Stimulated activated naive CD4-positive, alpha-beta T cell treated with Interleukin-2 at 50 U/mL for 16 hours (primary cell): ENCODE measurements around the gene PTPN4.
"Not testable (repeated sequence)": the region's sequence is repeated elsewhere in the genome, so short reads cannot be mapped to it uniquely, and the experiment has no call there.

Experiments used
- DNase-seq: peaks from one replicate; lab custom pipeline; 2025; lab: John Stamatoyannopoulos, UW

Gene PTPN4

DNA sequence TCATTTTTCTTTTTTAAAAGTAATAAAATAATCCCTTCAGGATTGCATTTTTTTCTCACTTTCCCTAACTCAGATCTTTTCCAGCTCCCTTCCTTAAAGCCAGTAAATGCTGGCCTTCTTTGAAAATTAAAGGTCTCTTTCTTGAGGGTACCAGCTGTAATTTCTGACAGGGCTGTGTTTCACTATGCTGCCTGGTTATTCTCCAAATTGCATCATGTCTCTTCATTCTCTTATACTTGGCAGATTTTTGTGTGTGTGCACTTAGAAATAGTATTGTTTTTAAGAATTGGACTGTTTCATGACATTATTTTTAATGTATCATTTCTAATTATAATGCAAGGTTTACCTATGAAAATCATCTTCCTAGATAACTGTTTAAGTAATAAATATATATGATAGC is 181.1 kb downstream of the PTPN4 start:
- no peak for DNase-seq

DNA sequence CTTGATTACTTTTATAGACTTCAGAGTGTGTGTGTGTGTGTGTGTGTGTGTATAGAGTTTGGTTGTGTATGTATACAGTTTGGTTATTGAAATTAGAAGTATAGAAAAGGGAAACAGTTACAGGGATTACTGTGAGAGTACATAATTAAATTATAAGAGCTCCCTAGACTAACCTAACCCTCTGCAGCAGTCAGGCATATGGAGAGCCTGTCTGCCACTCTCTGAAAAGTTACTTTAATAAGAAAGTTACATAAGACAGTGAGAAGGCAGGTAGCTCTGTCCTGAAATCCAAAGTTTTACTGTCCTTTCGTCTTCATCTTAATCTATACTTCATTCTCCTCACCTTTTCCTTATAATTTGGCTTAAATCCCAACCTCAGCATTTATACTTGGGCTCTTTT is 181.7 kb downstream of the PTPN4 start:
- DNase-seq, result no peak

DNA sequence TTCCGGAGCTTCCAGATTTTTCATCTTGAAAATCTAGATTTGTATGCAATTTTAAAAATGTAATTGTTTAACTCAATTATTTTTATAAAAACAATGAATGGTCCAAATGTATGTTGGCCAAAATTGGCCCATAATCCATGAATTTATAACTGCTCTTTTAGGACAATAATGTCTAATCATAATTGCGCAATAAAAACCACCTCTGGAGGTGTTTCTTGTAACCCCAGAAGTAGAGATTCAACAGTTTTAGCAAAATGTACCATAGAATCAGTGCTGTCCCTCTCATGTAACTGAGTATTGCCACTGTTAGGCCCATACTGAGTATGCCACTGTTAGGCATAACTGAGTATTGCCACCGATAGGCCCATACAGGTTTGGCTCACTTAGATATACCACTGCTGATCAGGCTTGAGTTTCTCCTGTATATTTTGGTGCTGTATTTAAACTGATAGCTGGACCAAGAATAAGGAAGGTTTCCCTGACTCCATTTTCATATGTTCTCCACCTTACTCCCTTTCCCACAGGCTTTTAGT is 182.3 kb downstream of the PTPN4 start:
- no peak for DNase-seq

DNA sequence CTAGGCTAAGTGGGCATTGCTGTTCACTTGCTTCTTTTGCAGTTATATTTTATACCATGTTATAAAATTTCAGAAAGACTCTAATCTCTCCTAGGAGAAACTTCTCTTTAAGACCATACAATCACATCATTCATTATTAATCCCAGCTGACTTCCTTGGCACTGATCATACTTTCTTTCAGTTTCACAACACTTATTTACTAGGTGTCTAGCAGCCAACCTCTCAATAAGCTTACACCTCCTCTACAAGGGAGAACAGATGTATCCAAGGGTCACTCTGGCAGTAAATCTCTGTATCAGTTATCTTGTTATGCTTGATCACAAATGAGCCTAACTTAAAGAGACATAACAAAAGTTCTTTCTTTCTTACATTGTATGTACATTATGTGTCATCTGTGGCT is 183.3 kb downstream of the PTPN4 start:
- no peak for DNase-seq

DNA sequence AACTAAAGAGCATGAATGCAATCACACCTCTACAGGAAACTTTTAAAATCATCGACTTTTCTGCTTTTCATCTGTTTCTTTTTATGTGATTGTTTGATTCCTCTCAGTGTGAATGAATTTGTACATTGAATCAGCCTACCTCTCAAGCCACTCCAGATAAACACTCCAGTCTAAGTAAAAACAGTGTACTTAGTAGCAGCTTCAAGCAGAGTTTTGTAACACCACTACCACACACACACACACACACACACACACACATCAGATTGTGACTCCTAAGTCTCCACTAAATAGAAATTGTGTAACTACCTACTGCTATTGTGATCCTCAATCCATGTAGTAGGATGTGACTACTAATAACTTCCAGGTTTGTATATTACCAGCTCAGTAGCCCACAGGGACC is 187.8 kb downstream of the PTPN4 start:
- no peak for DNase-seq

DNA sequence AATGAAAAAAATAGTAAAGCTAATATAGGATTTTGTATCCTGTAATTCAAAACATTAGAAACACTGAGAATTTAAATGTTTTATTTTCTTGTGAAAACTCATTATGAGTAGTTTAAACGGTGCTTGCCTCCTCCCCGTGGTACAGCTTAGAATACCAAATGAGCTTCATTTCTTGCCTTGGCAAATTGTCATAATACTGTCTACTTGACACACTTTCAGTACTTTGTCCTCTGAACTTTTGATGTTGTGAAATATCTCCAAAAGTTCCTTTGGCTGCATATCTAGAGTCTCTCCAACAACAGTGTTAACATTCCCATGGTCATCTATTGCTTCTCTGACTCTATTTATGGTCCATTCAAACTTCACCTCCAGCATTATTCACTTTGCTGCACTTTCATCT is 191.2 kb downstream of the PTPN4 start:
- no peak for DNase-seq

DNA sequence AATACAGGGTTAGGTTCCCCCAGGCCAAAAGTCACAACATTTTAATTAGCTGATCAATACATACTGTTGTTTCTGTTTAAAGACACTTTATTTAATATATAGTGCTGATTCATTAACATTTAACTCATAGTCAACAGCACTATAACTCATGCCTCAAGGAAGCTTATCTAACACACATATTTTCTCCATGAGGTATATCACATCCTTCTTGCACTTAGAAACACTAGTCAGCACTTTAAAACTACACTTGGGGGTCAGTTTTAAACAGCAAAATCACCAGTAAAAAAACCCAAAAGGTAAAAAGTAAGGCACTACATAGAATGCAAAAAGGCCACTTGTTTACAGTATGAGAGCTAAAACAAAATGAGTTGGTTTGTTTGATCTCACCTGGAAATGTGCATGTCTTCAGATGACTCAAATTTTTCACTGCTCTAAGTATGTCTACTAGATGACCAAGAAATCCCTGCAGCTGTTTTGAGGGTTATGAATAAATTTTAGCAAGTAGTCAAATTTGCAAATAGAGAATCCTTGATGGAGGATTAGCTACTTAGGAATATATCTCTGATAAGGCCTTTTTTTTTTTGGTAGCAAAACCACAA is 199.0 kb downstream of the PTPN4 start:
- no peak for DNase-seq

DNA sequence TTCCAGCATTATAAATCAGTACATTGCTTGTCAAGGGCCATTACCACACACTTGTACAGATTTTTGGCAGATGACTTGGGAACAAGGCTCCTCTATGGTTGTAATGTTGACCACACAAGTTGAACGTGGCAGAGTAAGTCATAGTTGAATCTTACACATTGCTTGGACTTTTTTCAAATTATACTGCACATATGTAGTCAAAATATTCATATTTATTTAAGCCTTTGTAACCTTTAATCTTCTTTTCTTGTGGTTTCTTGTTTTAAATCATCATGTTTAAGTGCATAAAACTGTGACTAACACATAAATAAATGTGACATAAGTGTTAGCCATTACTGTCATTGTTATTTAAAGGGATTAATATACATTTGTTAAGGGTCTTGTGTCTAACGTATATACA is 201.1 kb downstream of the PTPN4 start:
- no peak for DNase-seq

DNA sequence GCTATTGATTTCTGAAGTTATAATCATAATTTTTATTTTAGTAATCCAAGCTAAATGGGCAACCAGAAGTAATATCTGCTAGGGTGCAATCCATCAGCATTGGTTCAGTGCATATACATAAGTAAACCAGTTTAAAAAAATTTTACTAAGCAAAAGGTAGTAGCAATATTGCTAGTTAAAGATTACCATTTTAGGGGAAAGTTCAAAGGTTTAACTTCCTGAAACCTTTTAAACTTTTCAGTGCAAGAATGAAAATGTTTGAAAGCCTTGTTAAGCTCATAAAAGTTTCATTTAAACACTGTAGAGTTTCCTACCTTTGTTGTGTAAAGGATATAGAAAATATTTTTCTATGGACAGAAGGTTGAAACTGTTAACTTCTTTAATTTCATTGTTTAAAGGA is 222.2 kb downstream of the PTPN4 start:
- DNase-seq, result no peak

DNA sequence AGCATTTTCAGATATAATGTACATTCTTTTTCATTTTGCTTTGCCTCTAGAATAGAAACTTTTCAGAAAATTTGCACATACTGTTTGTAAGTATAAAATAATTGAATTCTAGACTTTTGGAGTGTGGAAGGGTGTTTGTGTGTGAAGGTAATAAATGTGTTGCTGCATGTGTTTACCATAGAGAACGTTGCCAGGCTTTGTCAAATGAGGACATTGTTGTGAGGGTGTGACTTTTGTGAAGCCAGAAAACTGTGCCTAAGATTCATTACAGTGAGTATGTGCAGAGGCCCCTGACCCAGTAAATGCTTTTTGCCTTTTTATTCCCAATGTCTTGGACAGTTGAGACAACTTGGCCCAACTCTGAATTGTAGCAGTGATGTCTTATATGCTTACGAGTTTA is 222.8 kb downstream of the PTPN4 start:
- DNase-seq, result no peak

DNA sequence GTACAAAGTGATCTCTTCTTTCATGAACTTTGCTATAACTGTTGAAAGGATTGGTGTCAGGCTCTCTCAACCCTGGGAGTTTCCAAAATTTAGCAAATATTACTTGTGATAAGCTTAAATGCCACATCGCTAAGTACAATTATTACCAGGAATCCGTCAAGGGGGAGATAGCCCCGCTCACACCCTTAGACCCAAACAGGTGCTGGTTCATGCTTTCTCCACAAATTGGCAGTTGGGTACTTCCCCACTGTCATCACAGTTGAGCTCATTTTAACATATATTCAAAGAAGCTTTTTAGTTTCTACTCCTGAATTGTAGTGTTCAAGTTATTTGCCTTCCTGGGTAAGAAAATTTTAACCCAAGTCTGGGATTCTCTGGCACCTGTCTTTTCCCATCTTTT is 223.4 kb downstream of the PTPN4 start:
- no peak for DNase-seq

DNA sequence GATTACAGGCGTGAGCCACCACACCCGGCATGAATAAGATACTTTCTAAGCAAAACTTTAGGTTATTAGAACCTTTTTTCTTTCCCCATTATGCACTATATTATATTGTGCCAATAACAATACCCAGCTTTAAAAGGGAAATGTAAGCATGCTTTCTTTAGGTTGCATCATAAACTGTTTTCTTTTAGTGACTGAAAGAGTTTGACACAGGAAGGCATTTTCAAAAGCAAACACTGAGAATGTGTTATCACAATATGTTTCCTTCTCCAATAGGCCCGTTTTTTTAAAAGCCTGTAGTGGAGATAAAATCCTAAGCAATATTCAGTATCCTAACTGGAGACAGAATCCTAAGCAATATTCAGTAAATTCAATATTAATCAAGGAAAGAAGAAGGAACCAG is 236.4 kb downstream of the PTPN4 start:
- no peak for DNase-seq

DNA sequence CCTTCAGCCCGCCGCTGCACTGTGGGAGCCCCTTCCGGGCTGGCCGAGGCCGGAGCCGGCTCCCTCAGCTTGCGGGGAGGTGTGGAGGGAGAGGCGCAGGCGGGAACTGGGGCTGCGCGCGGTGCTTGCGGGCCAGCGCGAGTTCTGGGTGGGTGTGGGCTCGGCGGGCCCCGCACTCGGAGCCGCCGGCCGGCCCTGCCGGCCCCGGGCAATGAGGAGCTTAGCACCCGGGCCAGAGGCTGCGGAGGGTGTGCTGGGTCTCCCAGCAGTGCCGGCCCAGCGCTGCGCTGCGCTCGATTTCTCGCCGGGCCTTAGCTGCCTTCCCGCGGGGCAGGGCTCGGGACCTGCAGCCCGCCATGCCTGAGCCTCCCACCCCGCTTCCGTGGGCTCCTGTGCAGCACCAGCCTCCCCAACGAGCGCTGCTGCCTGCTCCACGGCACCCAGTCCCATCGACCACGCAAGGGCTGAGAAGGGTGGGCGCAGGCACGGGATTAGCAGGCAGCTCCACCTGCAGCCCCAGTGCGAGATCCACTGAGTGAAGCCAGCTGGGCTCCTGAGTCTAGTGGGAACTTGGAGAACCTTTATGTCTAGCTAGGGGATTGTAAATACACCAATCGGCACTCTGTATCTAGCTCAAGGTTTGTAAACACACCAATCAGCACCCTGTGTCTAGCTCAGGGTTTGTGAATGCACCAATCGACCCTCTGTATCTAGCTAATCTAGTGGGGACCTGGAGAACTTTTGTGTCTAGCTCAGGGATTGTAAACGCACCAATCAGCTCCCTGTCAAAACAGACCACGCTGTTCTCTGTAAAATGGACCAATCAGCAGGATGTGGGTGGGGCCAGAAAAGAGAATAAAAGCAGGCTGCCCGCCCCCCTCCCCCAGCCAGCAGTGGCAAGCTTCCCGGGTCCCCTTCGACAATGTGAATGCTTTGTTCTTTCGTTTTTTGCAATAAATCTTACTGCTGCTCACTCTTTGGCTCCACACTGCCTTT is 237.5 kb downstream of the PTPN4 start:
- DNase-seq, result not testable (repeated sequence)

DNA sequence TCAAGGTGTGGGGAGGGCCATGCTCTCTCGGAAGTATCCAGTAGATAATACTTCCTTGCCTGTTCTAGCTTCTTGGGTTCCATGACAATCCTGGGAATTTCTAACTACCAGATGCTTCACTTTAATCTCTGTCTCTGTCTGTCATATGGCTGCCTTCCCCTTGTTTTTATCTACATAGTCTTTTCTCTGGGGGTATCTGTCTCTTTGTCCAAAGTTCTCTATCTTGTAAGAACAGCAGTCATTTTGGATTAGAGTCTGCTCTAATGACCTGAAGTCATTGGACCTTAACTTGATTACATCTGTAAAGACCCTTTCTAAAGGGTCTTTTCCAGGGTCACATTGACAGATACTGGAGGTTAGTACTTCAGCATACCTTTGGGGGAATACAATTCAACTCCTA is 241.7 kb downstream of the PTPN4 start:
- DNase-seq, result no peak

DNA sequence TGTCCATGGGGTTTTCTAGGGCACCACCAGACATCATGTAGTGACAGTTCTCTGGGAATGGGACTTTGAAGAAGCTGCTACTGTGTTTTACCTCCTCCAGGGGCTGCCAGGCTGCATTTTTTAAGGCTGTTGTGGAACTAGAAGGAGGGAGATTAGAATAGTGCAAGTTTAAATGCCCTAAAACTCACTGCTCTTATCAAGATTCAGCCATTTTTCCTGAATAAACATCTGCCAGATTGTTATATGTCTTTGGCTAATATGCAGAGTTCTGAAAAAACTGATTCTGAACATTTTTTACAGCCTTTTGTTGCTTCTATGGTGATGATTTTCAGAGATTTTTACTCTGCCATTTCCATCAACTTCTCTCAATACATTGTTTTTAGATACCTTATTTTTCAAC is 244.5 kb downstream of the PTPN4 start:
- DNase-seq, result no peak

DNA sequence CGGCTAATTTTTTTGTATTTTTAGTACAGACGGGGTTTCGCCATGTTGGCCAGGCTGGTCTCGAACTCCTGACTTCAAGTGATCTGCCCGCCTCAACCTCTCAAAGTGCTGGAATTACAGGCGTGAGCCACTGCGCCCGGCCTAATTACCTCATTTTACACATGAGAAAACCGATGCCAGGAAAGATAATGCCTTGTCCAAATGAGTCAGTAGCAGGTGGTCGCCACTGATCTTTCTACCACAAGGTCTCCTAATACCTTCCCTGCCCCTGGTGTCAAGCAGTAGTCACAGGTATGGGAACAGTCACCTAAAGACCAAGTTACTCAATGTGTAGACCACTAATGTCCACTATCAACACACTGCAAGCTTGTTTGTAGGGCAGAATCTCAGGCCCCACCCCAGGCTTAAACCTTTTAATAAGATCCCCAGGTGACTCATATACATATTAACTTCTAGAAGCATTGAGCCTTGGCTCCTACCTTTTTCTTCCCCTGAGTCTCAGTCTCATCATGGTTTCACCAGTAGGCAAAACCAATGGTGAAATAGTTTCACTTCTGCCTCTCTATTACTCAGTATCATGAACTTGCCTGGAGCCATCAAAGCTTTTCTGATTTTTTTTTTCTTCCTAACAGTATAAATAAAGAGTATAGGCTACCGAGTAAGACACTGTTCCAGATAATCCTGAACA is 246.3 kb downstream of the PTPN4 start:
- no peak for DNase-seq

DNA sequence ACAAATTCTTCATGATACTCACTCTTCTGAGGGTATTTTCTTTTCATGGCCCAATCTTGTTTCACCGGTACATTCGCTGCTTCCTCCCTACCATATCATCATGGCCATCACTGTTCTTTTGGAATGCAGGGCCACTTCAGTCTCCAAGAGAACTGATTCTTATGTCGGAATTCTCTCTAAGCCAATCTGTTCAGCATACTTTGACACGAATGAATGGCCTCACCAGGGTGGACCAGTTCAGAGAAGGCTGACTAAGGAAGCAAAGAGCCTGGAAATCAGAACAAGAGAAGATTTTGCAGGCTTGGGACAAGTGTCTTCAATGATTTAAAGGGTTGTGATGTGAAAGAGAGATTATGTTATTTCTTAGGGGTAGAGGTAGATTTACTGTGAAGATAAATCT is 248.1 kb downstream of the PTPN4 start:
- DNase-seq, result no peak

DNA sequence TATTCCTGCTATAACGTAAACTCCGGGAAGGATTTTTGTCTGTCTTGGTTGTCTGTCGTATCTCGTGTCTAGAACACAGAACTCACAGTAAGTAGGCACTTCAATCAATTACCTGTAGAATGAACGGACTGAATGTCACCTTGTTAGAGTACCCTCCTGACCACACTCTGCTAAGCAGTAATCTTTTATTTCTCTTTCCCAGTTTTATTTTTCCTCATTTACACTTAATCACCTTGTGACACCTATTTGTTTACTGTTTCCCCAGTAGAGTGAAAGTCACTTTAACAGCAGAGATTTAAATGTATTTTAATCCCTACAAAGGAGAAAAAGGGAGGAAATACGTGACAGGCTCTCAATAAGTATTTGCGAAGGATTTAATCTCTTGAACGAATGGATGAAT is 252.6 kb downstream of the PTPN4 start:
- DNase-seq, result no peak

DNA sequence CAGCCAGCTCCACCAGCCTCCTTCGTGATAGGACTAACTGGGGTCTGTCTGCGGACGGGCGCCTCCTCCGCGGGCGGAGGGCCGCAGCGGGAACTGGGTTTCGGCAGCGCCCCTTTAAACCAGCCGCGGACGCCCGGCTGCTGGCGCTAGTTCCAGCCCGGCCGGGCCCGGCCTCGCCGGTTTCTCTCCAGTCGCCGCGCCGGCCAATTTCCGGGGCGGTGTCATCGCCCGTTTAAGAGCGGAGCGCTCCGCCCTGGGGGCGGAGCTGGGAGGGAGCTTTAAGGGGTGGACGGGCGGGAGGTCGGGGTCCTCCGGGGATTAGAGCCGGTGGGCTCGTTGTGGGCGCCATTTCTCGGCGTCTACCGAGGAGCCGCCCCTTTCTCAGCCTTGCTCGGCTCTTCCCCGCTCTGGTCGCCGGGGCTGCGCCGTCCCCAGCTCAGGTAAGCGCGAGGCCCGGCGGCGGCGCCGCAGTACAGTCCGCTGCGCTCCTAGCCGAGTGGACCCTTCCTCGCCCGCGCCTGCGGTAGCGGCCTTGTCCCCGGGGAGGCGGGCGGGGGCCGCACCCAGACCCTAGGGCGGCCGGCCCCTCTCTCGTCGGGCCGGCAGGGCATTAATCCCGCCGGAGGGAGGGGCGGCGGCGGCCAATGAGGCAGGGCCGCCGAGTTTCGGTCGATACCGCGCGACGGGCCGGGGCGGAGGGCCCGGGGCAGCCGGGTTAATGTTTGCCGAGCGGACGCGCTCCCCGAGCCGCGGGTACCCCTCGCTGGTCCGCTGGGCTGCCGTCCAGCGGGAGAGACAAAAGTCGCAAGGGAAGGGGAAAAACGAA is 253.3 kb downstream of the PTPN4 start, which contains the start of gene EPB41L5:
EPB41L5 (plus strand) TSS at position 307 of the 826 bp plus-strand sequence. CDS start 6,008 bp downstream, outside the sequence.
- DNase-seq, result peak; percentile 71

DNA sequence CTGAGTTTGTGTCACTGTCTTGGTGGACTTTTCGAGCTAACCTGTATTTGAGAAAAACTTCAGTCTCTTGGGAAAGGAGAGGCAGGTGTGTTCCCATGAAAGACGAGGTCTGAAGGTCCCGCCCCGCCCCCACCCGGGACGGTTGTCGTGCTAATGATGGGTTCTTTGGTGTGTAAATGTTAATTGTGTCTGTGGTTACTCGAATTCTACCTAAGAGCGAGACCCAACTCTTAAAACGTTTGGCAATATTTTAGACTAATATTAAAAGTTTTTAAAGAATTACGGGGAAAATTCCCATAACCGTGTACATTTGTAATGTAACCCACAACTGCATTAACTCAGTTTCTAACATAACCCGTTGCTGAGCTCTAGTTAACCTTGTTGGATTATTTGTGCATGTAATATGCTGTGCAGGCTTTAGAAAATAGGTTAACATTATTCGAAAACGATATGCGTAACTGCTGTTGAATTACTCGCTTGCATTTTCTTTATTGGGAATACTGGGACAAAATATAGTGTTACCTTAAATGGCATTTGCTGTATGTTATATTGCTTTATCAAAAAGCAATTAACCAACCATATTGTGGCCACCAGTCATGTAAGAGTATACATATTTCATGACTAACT is 254.0 kb downstream of the PTPN4 start:
- DNase-seq, result no peak
